GM21390 (cell line): ENCODE data around the gene FA2H.

Experiments
- ATAC-seq: cut with Tn5 transposase; IDR thresholded peaks from one replicate; pipeline ENCODE4 v1.9.1; 2021; ENCODE audit not compliant: unreplicated experiment

The FA2H gene

GRCh38 chr16:74745109-74745615 lies 29.5 kb downstream of the FA2H start:
- no peak for ATAC-seq

GRCh38 chr16:74744566-74744965 lies 30.1 kb downstream of the FA2H start:
- no peak for ATAC-seq

GRCh38 chr16:74743668-74744299 lies 30.8 kb downstream of the FA2H start:
- no peak for ATAC-seq

- no peak for ATAC-seq
These were observed 31.5 kb downstream of the FA2H start for GRCh38 chr16:74743045-74743667.

GRCh38 chr16:74742051-74742481 lies 32.6 kb downstream of the FA2H start:
- ATAC-seq, result no peak

- no peak for ATAC-seq
These were observed 33.8 kb downstream of the FA2H start for GRCh38 chr16:74740795-74741304.

- ATAC-seq, result no peak
These were observed 35.3 kb downstream of the FA2H start for GRCh38 chr16:74739275-74739674.

- no peak for ATAC-seq
These were observed 35.8 kb downstream of the FA2H start for GRCh38 chr16:74738816-74739215.

GRCh38 chr16:74738113-74738541 lies 36.5 kb downstream of the FA2H start:
- no peak for ATAC-seq

- no peak for ATAC-seq
These were observed 37.1 kb downstream of the FA2H start for GRCh38 chr16:74737521-74737920.

- no peak for ATAC-seq
These were observed 38.0 kb downstream of the FA2H start for GRCh38 chr16:74736531-74737157.

GRCh38 chr16:74735554-74735953 lies 39.1 kb downstream of the FA2H start:
- ATAC-seq, result no peak

GRCh38 chr16:74735162-74735452 lies 39.5 kb downstream of the FA2H start:
- ATAC-seq, result no peak

- ATAC-seq, result no peak
These were observed 40.1 kb downstream of the FA2H start for GRCh38 chr16:74734361-74735161.

GRCh38 chr16:74732707-74733350 lies 41.8 kb downstream of the FA2H start:
- no peak for ATAC-seq

GRCh38 chr16:74731853-74732477 lies 42.7 kb downstream of the FA2H start:
- ATAC-seq, result no peak

- ATAC-seq, result no peak
These were observed 44.6 kb downstream of the FA2H start for GRCh38 chr16:74729783-74730683.

- ATAC-seq, result no peak
These were observed 46.7 kb downstream of the FA2H start for GRCh38 chr16:74727903-74728302.

GRCh38 chr16:74726716-74727115 lies 47.9 kb downstream of the FA2H start:
- no peak for ATAC-seq
